HL-60 (cell line): ENCODE results near the gene KAT6B.

Experiments
- POLR2AphosphoS5 ChIP-seq: IDR thresholded peaks from 2 replicates; pipeline ENCODE4 v1.6.1; 2012; ENCODE audit warnings: low read depth
- TF ChIP-seq, protein P1 (sequence below): IDR thresholded peaks from one replicate; pipeline ENCODE4 v1.5.1; 2011; ENCODE audit warnings: low read length, control low read depth, inconsistent platforms; ENCODE audit not compliant: insufficient read depth
- TF ChIP-seq, protein P2 (sequence below): IDR thresholded peaks from 2 replicates; pipeline ENCODE4 v1.6.1; 2012; ENCODE audit warnings: low read depth; ENCODE audit not compliant: insufficient replicate concordance

DNA sequence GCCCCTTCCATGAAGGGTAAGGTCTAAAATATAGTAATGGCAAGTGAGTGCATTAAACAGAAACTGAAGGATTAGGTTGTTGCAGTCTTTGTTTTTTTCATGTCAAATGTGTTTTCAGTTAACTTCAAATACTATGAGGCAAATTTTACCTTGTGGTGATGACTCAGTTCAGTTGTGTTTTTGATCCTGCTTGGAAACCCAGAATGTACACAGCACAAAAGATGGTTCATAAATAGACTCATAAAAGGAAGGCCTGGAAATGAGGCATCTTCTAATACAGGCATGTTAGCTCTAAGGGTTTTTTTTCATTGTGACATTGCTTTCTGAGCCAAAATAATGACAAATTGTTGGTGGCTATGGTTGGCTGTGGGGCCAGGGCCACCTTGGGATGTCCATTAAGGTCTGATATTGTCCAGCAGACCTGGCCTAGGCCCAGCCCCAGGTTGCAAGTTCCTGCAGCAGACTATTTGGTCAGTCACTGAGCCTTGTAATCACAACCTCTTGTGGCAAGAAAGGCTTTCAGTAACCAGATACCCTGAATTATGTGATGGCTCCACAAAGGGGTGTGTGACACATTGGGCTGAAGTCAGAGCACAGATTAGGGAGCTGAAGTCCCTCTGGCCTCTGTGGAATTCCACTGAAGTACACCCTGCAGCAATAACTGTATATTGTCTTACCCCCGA is 216.0 kb downstream of the KAT6B start:
- TF ChIP-seq, protein P1, sequence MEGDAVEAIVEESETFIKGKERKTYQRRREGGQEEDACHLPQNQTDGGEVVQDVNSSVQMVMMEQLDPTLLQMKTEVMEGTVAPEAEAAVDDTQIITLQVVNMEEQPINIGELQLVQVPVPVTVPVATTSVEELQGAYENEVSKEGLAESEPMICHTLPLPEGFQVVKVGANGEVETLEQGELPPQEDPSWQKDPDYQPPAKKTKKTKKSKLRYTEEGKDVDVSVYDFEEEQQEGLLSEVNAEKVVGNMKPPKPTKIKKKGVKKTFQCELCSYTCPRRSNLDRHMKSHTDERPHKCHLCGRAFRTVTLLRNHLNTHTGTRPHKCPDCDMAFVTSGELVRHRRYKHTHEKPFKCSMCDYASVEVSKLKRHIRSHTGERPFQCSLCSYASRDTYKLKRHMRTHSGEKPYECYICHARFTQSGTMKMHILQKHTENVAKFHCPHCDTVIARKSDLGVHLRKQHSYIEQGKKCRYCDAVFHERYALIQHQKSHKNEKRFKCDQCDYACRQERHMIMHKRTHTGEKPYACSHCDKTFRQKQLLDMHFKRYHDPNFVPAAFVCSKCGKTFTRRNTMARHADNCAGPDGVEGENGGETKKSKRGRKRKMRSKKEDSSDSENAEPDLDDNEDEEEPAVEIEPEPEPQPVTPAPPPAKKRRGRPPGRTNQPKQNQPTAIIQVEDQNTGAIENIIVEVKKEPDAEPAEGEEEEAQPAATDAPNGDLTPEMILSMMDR, result no peak
- TF ChIP-seq, protein P2, sequence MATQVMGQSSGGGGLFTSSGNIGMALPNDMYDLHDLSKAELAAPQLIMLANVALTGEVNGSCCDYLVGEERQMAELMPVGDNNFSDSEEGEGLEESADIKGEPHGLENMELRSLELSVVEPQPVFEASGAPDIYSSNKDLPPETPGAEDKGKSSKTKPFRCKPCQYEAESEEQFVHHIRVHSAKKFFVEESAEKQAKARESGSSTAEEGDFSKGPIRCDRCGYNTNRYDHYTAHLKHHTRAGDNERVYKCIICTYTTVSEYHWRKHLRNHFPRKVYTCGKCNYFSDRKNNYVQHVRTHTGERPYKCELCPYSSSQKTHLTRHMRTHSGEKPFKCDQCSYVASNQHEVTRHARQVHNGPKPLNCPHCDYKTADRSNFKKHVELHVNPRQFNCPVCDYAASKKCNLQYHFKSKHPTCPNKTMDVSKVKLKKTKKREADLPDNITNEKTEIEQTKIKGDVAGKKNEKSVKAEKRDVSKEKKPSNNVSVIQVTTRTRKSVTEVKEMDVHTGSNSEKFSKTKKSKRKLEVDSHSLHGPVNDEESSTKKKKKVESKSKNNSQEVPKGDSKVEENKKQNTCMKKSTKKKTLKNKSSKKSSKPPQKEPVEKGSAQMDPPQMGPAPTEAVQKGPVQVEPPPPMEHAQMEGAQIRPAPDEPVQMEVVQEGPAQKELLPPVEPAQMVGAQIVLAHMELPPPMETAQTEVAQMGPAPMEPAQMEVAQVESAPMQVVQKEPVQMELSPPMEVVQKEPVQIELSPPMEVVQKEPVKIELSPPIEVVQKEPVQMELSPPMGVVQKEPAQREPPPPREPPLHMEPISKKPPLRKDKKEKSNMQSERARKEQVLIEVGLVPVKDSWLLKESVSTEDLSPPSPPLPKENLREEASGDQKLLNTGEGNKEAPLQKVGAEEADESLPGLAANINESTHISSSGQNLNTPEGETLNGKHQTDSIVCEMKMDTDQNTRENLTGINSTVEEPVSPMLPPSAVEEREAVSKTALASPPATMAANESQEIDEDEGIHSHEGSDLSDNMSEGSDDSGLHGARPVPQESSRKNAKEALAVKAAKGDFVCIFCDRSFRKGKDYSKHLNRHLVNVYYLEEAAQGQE, result no peak
- TF ChIP-seq POLR2AphosphoS5, result no peak
